LHCN-M2 (cell line): Measurements from ENCODE around the gene ZNF142. TPM values are rescaled to one million over a fixed set of nuclear protein-coding genes. Genes with fewer than 3 reads are reported as not detected.

ENCODE experiments used
- DNase-seq: peaks from one replicate; pipeline ENCODE4 v3.0.0-alpha.2; 2012; ENCODE audit warnings: low read depth
- total RNA-seq: library from RNA; depleted of rRNA; stranded (reverse); fragments of >200 nt; gene quantifications from 2 replicates; pipeline ENCODE4 v1.2.3, GENCODE V29; 2014

Gene ZNF142
- total RNA-seq, 1 experiment from 2014 or later = 15.8 TPM

GRCh38 chr2:218655751-218656150 is 3.7 kb downstream of the ZNF142 start:
- no peak for DNase-seq

DNA sequence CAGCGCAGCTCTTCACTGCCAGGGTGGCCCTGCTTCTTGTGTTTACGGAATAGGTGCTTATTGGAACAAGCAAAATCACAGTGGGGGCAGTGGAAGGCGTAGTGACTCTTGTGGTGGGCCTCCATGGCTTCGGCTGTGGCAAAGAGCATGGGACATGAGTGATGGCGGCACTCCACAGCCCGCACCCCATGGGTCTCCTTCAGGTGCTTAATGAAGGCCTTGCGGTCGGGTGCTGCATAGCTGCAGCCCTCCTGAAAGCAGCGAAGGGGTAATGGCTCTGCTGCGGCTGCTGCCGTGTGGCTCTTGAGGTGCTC is 10.7 kb downstream of the ZNF142 start:
- no peak for DNase-seq

DNA sequence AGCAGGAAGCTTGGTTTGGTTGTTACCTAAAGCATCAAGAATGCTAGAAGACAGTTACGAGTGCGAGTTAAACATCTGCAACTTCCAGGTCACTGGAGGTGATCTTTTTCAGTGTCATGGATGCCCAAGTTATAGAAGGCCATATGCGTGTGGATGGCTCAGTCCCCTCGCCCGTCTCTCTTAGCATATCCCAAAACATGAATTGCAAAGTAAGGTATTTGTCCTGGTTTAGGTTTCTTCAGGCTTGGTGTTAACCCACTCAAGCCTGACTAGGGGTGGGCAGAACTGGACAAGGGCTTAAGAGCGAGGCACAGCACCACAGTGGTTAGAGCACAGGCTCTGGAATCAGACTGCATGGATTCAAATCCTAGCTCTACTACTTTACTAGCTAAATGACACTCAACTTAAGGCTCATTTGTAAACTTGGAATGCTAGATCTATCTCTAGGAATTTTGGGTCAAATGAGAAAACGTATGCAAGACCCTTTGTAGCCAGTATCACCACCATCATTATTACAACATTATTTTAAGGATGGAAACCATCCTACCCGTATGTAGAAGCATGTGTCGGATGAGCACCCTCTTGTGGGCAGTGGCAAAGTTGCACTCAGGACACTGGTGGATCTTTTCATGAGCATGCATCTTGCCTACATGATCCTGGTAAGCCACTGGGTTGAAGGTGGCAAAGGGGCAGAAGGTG is 11.2 kb downstream of the ZNF142 start:
- DNase-seq = peak; percentile 52

DNA sequence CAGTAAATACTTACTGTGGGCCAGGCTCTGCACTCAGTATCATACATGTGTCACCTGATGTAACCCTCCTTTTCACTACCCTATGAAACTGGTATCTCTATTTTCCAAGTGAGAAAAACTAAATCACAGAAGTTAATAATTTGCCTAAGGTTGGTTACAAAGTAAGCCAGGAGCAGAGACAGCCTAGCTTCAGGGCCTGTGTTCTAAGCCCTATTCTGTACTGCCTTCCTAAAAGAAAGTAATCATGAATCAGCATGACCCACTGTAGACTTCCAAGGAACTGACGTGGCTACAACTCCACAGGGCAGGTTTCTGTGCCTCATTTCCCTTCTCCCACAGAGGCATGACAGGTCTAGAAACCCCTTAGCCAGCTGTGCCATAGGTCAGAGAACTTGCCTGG is 14.3 kb downstream of the ZNF142 start:
- peak; percentile 7 for DNase-seq

- DNase-seq = no peak
Measured at GRCh38 chr2:218644721-218645120, 14.7 kb downstream of the ZNF142 start.

GRCh38 chr2:218643751-218644310 is 15.6 kb downstream of the ZNF142 start:
- no peak for DNase-seq

- DNase-seq = no peak
Measured at GRCh38 chr2:218642786-218643185, 16.6 kb downstream of the ZNF142 start.

DNA sequence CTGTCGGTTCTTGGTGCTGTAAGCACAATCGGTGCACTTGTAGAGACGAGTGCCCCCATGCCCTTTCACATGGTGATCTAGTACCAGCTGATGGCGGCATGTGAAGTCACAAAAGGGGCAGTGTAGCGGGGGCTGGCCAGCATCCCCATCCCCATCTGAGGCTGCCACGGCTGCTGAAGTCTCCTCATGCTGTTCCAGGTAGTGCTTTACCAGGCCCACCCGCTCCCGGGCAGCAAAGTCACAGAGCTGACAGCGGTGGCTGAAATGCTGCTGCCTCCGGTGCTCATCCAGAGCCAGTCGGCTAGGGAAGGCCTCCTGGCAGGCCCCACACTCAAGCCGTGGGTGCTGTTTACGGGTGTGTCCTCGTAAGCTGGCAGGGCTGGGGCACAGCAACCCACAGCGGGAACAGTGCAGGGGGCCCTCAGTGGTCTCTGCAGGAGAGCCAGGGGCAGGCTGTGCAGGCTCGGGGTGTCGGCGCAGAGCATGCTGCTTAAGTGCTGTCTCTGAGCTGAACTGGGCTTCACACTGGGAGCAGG is 17.2 kb downstream of the ZNF142 start:
- no peak for DNase-seq

GRCh38 chr2:218638372-218638771 is 21.1 kb downstream of the ZNF142 start:
- DNase-seq = no peak

DNA sequence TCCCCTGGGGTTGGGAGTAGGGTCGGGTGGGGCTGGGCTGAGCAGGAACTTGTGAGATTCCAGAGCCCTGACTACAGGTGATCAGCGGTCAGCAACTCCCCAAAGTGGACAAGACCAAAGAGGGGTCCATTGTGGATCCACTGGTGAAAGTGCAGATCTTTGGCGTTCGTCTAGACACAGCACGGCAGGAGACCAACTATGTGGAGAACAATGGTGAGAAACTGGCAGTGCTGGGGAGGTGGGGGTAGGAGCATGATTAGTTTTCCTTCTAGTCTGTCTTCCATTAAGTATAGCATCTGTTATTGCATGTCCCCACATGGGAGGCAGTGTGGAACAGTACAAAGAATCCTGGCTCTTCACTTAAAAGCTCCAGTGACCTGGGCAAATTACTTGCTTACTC is 23.7 kb downstream of the ZNF142 start:
- no peak for DNase-seq

DNA sequence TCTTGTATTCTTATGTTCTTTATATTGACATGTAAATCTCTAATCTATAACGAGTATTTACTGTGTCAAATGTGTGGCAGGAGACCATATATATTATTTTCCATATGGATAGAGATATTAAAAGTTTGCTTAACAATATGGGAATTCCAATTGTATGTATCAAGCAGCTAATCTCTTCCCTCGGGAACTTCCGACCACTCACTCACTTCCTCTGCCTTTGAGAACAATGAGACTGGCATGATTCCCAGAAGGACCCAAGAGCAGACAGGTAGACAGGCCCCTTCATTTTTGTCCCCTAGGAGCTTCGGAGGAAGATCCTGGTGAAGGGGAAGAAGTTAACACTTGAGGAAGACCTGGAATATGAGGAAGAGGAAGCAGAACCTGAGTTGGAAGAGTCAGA is 27.6 kb downstream of the ZNF142 start:
- peak; percentile 27 for DNase-seq

GRCh38 chr2:218627939-218628338 is 31.5 kb downstream of the ZNF142 start:
- no peak for DNase-seq

DNA sequence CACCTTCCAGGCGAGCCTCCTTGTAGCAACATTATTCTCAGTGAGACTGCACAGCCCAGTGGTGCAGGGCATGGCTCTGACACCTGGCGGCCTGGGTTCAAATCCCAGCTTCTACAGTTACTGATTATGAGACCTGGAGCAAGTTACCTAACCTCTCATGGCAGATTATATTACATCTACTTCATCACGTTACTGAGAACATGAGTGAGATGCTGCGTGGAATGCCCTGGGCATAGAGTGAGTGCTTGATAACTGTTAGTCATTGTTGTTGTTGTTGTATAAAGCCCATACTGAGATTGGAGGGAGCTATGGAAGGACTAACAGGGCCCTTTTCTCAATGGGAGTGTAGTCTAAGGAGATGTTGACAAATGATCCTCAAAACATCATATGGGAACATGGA is 33.1 kb downstream of the ZNF142 start:
- DNase-seq = no peak

DNA sequence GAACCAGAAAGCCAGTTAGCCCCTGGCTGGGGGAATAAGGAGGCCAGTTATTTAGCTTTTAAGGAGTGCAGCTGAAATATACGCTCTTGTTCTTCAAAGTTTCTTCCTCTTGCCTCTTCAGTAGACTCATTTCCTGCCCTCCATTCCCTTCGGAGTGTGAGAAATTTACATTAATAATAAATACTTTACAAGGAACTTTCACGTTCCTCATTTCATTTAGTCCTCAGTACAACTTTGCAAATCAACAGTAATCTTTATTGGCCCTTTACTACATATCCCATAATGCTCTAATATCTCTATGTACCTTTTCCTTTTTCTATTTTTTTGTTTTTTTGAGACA is 36.1 kb downstream of the ZNF142 start:
- no peak for DNase-seq

GRCh38 chr2:218622606-218623365 is 36.6 kb downstream of the ZNF142 start:
- no peak for DNase-seq

DNA sequence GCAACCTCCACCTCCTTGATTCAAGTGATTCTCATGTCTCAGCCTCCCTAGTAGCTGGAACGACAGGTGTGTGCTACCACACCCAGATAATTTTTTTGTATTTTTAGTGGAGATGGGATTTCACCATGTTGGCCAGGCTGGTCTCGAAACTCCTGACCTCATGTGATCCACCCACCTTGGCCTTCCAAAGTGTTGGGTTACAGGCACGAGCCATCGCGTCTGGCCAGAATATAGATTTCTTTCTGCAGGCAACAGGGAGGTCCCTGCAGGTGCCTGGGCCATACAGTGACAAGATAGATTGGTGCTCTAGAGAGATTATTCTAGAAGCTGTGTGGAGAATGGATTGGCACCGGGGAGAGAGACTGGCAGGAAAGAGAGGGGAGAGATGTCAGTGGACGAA is 38.4 kb downstream of the ZNF142 start:
- no peak for DNase-seq

GRCh38 chr2:218618102-218618860 is 41.1 kb downstream of the ZNF142 start:
- peak; percentile 50 for DNase-seq

DNA sequence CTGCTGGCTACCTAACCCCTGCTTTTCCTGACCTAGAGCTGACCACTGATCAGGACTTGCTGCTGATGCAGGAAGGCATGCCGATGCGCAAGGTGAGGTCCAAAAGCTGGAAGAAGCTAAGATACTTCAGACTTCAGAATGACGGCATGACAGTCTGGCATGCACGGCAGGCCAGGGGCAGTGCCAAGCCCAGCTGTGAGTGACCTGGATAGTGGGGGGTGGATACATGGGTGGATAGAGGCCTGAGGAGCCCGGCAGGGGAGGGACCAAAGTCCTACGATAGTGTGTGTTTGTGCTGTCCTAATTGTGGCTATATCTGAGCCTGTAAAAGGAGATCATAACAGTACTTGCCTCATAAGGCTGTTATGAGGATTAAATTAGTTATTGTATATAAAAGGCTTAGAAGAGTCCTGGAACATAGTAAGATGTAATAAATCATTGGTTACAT is 43.5 kb downstream of the ZNF142 start:
- no peak for DNase-seq

GRCh38 chr2:218607436-218608115 is 51.8 kb downstream of the ZNF142 start, which contains the start of gene PLCD4:
Gene PLCD4, plus strand, starts transcription at chr2:218607899. Its CDS starts 7,841 bp downstream, at chr2:218615740.
- peak; percentile 98 for DNase-seq

- DNase-seq = peak; percentile 94
Measured at GRCh38 chr2:218605432-218605831, 54.0 kb downstream of the ZNF142 start.
